ENCODE data around the gene MOBP. TPM values are rescaled to one million over a fixed set of nuclear protein-coding genes. Genes with fewer than 3 reads are reported as not detected.

MOBP gene
- polyA plus RNA-seq, 1 donor (not counting 4 experiments of a cell fraction or from before 2014, with no cell fraction given), result not detected

DNA sequence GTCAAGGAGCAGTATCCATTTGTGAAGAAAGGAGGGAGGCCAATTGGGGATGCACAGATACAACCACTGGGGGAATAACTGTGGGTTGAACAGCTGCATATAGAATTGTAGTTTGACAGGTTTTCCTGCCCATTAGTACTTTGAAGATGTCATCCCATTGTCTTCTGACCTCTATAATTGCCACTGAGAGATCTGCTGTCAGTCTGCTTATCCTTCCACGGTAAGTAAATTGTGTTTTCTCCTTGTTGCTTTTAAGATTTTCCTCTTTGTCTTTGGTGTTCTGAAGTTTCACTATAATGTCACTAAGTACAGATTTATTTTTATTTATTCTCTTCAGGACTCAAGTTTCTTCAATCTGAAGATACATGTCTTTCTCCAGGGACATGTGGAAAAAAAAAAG is 56.6 kb downstream of the MOBP start:
- no peaks in the 10 kb centered on the region for H3K79me2 ChIP-seq (ENCODE audit: control insufficient read depth, insufficient read depth, low read length)
- H3K27me3 ChIP-seq (ENCODE audit: control insufficient read depth, extremely low read depth, insufficient read depth, low read length), result peaks cover 8% of the 10 kb centered on the region
- no peaks in the 10 kb centered on the region for H3K4me1 ChIP-seq (ENCODE audit: control insufficient read depth, extremely low read depth, insufficient read depth, low read length)
- no peak overlapping the region for H3K27ac ChIP-seq (ENCODE audit: control insufficient read depth, insufficient read depth, low read length)
- no peaks in the 10 kb centered on the region for H4K20me1 ChIP-seq (ENCODE audit: control insufficient read depth, extremely low read depth, insufficient read depth, low read length)
- no peak overlapping the region for H2AFZ ChIP-seq (ENCODE audit: control insufficient read depth, low read length)
- no peak overlapping the region for H3K4me2 ChIP-seq (ENCODE audit: control insufficient read depth, extremely low read depth, insufficient read depth, low read depth, low read length)
- no peak overlapping the region for H3K4me3 ChIP-seq (ENCODE audit: control insufficient read depth in 2 of 3, extremely low read depth in 1 of 3, insufficient read depth in 2 of 3, low read depth in 1 of 3, low read length in 3 of 3)
- no peak overlapping the region for H3K9ac ChIP-seq (ENCODE audit: control insufficient read depth, extremely low read depth, insufficient read depth, low read length)
- H3K36me3 ChIP-seq (ENCODE audit: control insufficient read depth in 2 of 2, extremely low read depth in 1 of 2, insufficient read depth in 2 of 2, low read length in 2 of 2), result no peaks in the 10 kb centered on the region
- FAIRE-seq (no peak), DNase-seq (ENCODE audit: low read depth, low spot score) (no peak)
- TF ChIP-seq EZH2 (IDR thresholded peaks at IDR 0.05; ENCODE audit: low read length) (no peak), CTCF (optimal IDR thresholded peaks at IDR 0.05 in 1 of 3, IDR thresholded peaks at IDR 0.05 in 1 of 3, conservative IDR thresholded peaks at IDR 0.05 in 1 of 3; ENCODE audit: extremely low read depth in 1 of 3, insufficient read depth in 2 of 3, low read length in 3 of 3) (no peak)
- no peaks in the 10 kb centered on the region for H3K9me1 ChIP-seq (ENCODE audit: control insufficient read depth, extremely low read depth, insufficient read depth, low read length)
- dilution Hi-C loops (cut with MboI; ENCODE audit: extremely low pct_ligation_motif_present, low sequenced_read_pairs), result no loop called here
- H3K9me3 ChIP-seq (ENCODE audit: control insufficient read depth, low read depth, low read length), result no peaks in the 10 kb centered on the region

DNA sequence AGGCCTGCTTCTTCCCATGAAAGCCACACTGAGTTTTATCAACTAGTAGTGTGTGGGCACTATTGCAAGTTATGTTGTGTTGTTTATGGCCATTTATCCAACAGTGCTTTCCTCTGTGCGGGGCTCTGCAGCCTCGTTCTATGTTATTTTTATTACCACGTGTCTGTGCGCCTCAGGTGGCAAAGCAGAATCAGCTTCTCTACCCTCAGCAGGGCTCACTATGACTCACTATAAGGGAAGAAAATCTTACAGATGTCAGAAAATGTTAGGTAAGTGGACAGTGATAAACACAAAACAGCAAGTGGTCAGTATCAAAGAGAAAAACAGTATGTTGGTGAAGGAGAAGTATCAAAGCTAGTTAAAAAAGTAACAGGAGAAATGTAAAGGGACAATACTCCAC is 61.4 kb downstream of the MOBP start:
- dilution Hi-C loops (cut with MboI; ENCODE audit: extremely low pct_ligation_motif_present, low sequenced_read_pairs), result no loop called here
- Histone ChIP-seq H3K27ac (ENCODE audit: control insufficient read depth, insufficient read depth, low read length) (no peak overlapping the region), H3K4me2 (ENCODE audit: control insufficient read depth, extremely low read depth, insufficient read depth, low read depth, low read length) (no peak overlapping the region), H3K9me3 (ENCODE audit: control insufficient read depth, low read depth, low read length) (no peaks in the 10 kb centered on the region), H3K9ac (ENCODE audit: control insufficient read depth, extremely low read depth, insufficient read depth, low read length) (no peak overlapping the region), H3K9me1 (ENCODE audit: control insufficient read depth, extremely low read depth, insufficient read depth, low read length) (no peaks in the 10 kb centered on the region), H4K20me1 (ENCODE audit: control insufficient read depth, extremely low read depth, insufficient read depth, low read length) (no peaks in the 10 kb centered on the region), H3K27me3 (ENCODE audit: control insufficient read depth, extremely low read depth, insufficient read depth, low read length) (no peaks in the 10 kb centered on the region), H3K4me3 (ENCODE audit: control insufficient read depth in 2 of 3, extremely low read depth in 1 of 3, insufficient read depth in 2 of 3, low read depth in 1 of 3, low read length in 3 of 3) (no peak overlapping the region), H3K4me1 (ENCODE audit: control insufficient read depth, extremely low read depth, insufficient read depth, low read length) (peaks cover 7% of the 10 kb centered on the region), H3K36me3 (ENCODE audit: control insufficient read depth in 2 of 2, extremely low read depth in 1 of 2, insufficient read depth in 2 of 2, low read length in 2 of 2) (no peaks in the 10 kb centered on the region), H3K79me2 (ENCODE audit: control insufficient read depth, insufficient read depth, low read length) (no peaks in the 10 kb centered on the region), H2AFZ (ENCODE audit: control insufficient read depth, low read length) (no peak overlapping the region)
- TF ChIP-seq EZH2 (IDR thresholded peaks at IDR 0.05; ENCODE audit: low read length) (no peak), CTCF (optimal IDR thresholded peaks at IDR 0.05 in 1 of 3, IDR thresholded peaks at IDR 0.05 in 1 of 3, conservative IDR thresholded peaks at IDR 0.05 in 1 of 3; ENCODE audit: extremely low read depth in 1 of 3, insufficient read depth in 2 of 3, low read length in 3 of 3) (no peak)
- DNase-seq (ENCODE audit: low read depth, low spot score) (no peak), FAIRE-seq (no peak)
